GM12878 (cell line): Measurements from ENCODE around the gene OTULIN. TPM values are rescaled to one million over a fixed set of nuclear protein-coding genes. Genes with fewer than 3 reads are reported as not detected.
A peak's percentile ranks its signal among the peaks of the same experiment; 100 is the strongest.

ENCODE experiments used
- ASH2L ChIP-seq: fragments of 300-600, 200-600 bp; sonication (generic); IDR thresholded peaks from 2 replicates; pipeline ENCODE4 v1.6.1; 2017; ENCODE audit warnings: low read depth, mild to moderate bottlenecking, borderline replicate concordance
- BHLHE40 ChIP-seq, 2 experiments: fragments of 450-650 bp in 1 of 2; IDR thresholded peaks; 2 replicates each; pipeline ENCODE4 v1.6.1; 2011 to 2017; ENCODE audit warnings: low read depth in 2 of 2, borderline replicate concordance in 1 of 2, improper control_type of control experiment in 1 of 2, low read length in 1 of 2, mild to moderate bottlenecking in 1 of 2
- CHD4 ChIP-seq: fragments of 200-600 bp; sonication (generic); IDR thresholded peaks from 2 replicates; pipeline ENCODE4 v1.6.1; 2016; ENCODE audit warnings: mild to moderate bottlenecking
- CREM ChIP-seq: IDR thresholded peaks from 2 replicates; pipeline ENCODE4 v1.6.1; 2014; ENCODE audit warnings: antibody characterized with exemption, low read depth
- E2F4 ChIP-seq: IDR thresholded peaks from 2 replicates; pipeline ENCODE4 v1.6.1; 2012; ENCODE audit warnings: low read depth, low read length, improper control_type of control experiment
- EED ChIP-seq: sonication (generic); IDR thresholded peaks from 2 replicates; pipeline ENCODE4 v1.6.1; 2016; ENCODE audit warnings: antibody characterized with exemption, low read depth
- ELK1 ChIP-seq: IDR thresholded peaks from 2 replicates; pipeline ENCODE4 v1.6.1; 2012; ENCODE audit warnings: low read depth, low read length, improper control_type of control experiment
- EP300 ChIP-seq, 2 experiments: fragments of 150-350 bp in 1 of 2; IDR thresholded peaks; 2 replicates each; pipeline ENCODE4 v1.6.1; 2011 to 2012; ENCODE audit warnings: low read depth in 2 of 2, low read length in 2 of 2, borderline replicate concordance in 1 of 2, improper control_type of control experiment in 1 of 2, inconsistent platforms in 1 of 2; ENCODE audit not compliant: control insufficient read depth in 1 of 2
- FOXM1 ChIP-seq: IDR thresholded peaks from 2 replicates; pipeline ENCODE4 v1.6.1; 2012; ENCODE audit warnings: low read depth, mild to moderate bottlenecking, inconsistent platforms, low read length, moderate library complexity
- GABPA ChIP-seq: IDR thresholded peaks from 2 replicates; pipeline ENCODE4 v1.6.1; 2014; ENCODE audit warnings: antibody characterized with exemption, low read depth, mild to moderate bottlenecking, inconsistent platforms
- KDM1A ChIP-seq: fragments of 200-600 bp; sonication (generic); IDR thresholded peaks from 2 replicates; pipeline ENCODE4 v1.6.1; 2016; ENCODE audit warnings: borderline replicate concordance
- MTA2 ChIP-seq: fragments of 450-650 bp; IDR thresholded peaks from 2 replicates; pipeline ENCODE4 v1.6.1; 2016; ENCODE audit warnings: low read depth, mild to moderate bottlenecking, moderate library complexity
- MXI1 ChIP-seq: fragments of 150-350 bp; IDR thresholded peaks from 2 replicates; pipeline ENCODE4 v1.6.1; 2011; ENCODE audit warnings: low read depth, mild to moderate bottlenecking, inconsistent platforms, low read length, improper control_type of control experiment
- NFIC ChIP-seq: IDR thresholded peaks from 2 replicates; pipeline ENCODE4 v1.6.1; 2012; ENCODE audit warnings: low read depth, mild to moderate bottlenecking, inconsistent platforms, low read length, moderate library complexity
- NFYA ChIP-seq: IDR thresholded peaks from 2 replicates; pipeline ENCODE4 v1.6.1; 2011; ENCODE audit warnings: low read depth, mild to moderate bottlenecking, low read length, improper control_type of control experiment, borderline replicate concordance
- PKNOX1 ChIP-seq: fragments of 450-650 bp; IDR thresholded peaks from 2 replicates; pipeline ENCODE4 v1.6.1; 2016; ENCODE audit warnings: mild to moderate bottlenecking
- SMC3 ChIP-seq: IDR thresholded peaks from 2 replicates; pipeline ENCODE4 v1.6.1; 2011; ENCODE audit warnings: low read length, improper control_type of control experiment, borderline replicate concordance
- STAT1 ChIP-seq: fragments of 450-650 bp; conservative IDR thresholded peaks from 2 replicates; pipeline ENCODE4 v1.6.1; 2014; ENCODE audit warnings: antibody characterized with exemption, mild to moderate bottlenecking
- ZNF622 ChIP-seq: fragments of 450-650 bp; IDR thresholded peaks from 2 replicates; pipeline ENCODE4 v1.6.1; 2017; ENCODE audit warnings: mild to moderate bottlenecking, inconsistent platforms
- polyA plus RNA-seq, 11 experiments: library from polyadenylated mRNA; depleted of rRNA in 4 of 11; unstranded in 6 of 11; stranded (reverse) in 5 of 11; fragments of >200 nt; fragmentation: Nextera tagmentation in 4 of 11; fragmentation: Illumina TruSeq in 1 of 11; extraction: Ambion mirVana in 4 of 11; extraction: Trizol in 1 of 11; gene quantifications; 1 replicate in 1 of 11; 2 replicates in 10 of 11; pipeline versions ENCODE4 v1.2.1 to v1.2.3, GENCODE V29; 2011 to 2016; ENCODE audit warnings: inconsistent platforms in 2 of 11, missing spikeins in 2 of 11, low read depth in 1 of 11
- total RNA-seq, 4 experiments: library from RNA; depleted of rRNA in 3 of 4; stranded (reverse); fragments of >200 nt in 3 of 4; fragmentation: Illumina TruSeq in 1 of 4; extraction: Trizol in 1 of 4; gene quantifications; 2 replicates each; pipeline versions ENCODE4 v1.2.1 to v1.2.3, GENCODE V29; 2013 to 2021
- TF ChIP-seq, protein P1 (sequence below): IDR thresholded peaks from 2 replicates; pipeline ENCODE4 v1.6.1; 2012; ENCODE audit warnings: low read depth, low read length, improper control_type of control experiment
- TF ChIP-seq, protein P2 (sequence below): fragments of 450-650 bp; IDR thresholded peaks from 2 replicates; pipeline ENCODE4 v1.6.1; 2017; ENCODE audit warnings: mild to moderate bottlenecking, moderate library complexity
- TF ChIP-seq, protein P3 (sequence below): IDR thresholded peaks from 2 replicates; pipeline ENCODE4 v1.6.1; 2011; ENCODE audit warnings: mild to moderate bottlenecking, low read depth, low read length, moderate library complexity; ENCODE audit not compliant: insufficient replicate concordance

Gene OTULIN
- total and polyA plus RNA-seq, 10 of the 15 experiments (the other 5 are each of a cell fraction or from before 2014, with no cell fraction given): 6.6 to 70.5 (median 28.7) TPM

GRCh38 chr5:14675865-14676300 is 11.4 kb downstream of the OTULIN start (continued):
- peak; percentile 62; the same call in 1 of the 2 replicates for TF ChIP-seq MTA2
- 0 out of 2 replicates have a peak, but pooled peaks have one; percentile 6 for TF ChIP-seq SMC3
- no peak for TF ChIP-seq KDM1A
- TF ChIP-seq, protein P1, sequence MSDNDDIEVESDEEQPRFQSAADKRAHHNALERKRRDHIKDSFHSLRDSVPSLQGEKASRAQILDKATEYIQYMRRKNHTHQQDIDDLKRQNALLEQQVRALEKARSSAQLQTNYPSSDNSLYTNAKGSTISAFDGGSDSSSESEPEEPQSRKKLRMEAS: 0 out of 2 replicates have a peak, but pooled peaks have one; percentile 28
- no peak for TF ChIP-seq GABPA
- TF ChIP-seq, protein P2, sequence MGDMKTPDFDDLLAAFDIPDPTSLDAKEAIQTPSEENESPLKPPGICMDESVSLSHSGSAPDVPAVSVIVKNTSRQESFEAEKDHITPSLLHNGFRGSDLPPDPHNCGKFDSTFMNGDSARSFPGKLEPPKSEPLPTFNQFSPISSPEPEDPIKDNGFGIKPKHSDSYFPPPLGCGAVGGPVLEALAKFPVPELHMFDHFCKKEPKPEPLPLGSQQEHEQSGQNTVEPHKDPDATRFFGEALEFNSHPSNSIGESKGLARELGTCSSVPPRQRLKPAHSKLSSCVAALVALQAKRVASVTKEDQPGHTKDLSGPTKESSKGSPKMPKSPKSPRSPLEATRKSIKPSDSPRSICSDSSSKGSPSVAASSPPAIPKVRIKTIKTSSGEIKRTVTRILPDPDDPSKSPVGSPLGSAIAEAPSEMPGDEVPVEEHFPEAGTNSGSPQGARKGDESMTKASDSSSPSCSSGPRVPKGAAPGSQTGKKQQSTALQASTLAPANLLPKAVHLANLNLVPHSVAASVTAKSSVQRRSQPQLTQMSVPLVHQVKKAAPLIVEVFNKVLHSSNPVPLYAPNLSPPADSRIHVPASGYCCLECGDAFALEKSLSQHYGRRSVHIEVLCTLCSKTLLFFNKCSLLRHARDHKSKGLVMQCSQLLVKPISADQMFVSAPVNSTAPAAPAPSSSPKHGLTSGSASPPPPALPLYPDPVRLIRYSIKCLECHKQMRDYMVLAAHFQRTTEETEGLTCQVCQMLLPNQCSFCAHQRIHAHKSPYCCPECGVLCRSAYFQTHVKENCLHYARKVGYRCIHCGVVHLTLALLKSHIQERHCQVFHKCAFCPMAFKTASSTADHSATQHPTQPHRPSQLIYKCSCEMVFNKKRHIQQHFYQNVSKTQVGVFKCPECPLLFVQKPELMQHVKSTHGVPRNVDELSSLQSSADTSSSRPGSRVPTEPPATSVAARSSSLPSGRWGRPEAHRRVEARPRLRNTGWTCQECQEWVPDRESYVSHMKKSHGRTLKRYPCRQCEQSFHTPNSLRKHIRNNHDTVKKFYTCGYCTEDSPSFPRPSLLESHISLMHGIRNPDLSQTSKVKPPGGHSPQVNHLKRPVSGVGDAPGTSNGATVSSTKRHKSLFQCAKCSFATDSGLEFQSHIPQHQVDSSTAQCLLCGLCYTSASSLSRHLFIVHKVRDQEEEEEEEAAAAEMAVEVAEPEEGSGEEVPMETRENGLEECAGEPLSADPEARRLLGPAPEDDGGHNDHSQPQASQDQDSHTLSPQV: no peak
- no peak for TF ChIP-seq CHD4
- TF ChIP-seq, protein P3, sequence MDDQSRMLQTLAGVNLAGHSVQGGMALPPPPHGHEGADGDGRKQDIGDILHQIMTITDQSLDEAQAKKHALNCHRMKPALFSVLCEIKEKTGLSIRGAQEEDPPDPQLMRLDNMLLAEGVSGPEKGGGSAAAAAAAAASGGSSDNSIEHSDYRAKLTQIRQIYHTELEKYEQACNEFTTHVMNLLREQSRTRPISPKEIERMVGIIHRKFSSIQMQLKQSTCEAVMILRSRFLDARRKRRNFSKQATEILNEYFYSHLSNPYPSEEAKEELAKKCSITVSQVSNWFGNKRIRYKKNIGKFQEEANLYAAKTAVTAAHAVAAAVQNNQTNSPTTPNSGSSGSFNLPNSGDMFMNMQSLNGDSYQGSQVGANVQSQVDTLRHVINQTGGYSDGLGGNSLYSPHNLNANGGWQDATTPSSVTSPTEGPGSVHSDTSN: no peak
- 0 out of 2 replicates have a peak, but pooled peaks have one; percentile 21 for TF ChIP-seq PKNOX1
- no peak for TF ChIP-seq ZNF622
- TF ChIP-seq E2F4: peak; percentile 78
- no peak; the same call in 1 of the 2 replicates for TF ChIP-seq CREM
- 0 out of 4 replicates have a peak, but pooled peaks of 1 of the 2 experiments have one; percentile 11 for TF ChIP-seq BHLHE40 (IDR thresholded peaks at IDR 0.05; ENCODE audit: borderline replicate concordance in 1 of 2, low read depth in 2 of 2, low read length in 1 of 2)
- peak; percentile 70 for TF ChIP-seq EED
- no peak for TF ChIP-seq STAT1
- TF ChIP-seq NFIC: peak; percentile 87
- TF ChIP-seq MXI1: peak; percentile 86
- TF ChIP-seq NFYA: no peak
- TF ChIP-seq ELK1: no peak
- no peak for TF ChIP-seq ASH2L
- TF ChIP-seq FOXM1: peak; percentile 75
- TF ChIP-seq EP300 (IDR thresholded peaks at IDR 0.05; ENCODE audit: borderline replicate concordance in 1 of 2, control insufficient read depth in 1 of 2, low read depth in 2 of 2, low read length in 2 of 2): peak; percentile 22 to 71; a peak in 2 of 4 replicates
